Measurements from ENCODE around the gene NMNAT3.

GRCh38 chr3:139647866-139648435 is 29.8 kb downstream of the NMNAT3 start:
- TF ChIP-seq PHF8 (IDR thresholded peaks at IDR 0.05; ENCODE audit: borderline replicate concordance, low read depth) (no peak), CTCF (IDR thresholded peaks at IDR 0.05) (no peak), BCL3 (IDR thresholded peaks at IDR 0.05) (no peak), RNF2 (IDR thresholded peaks at IDR 0.05; ENCODE audit: borderline replicate concordance, low read depth) (no peak), POLR2A (IDR thresholded peaks at IDR 0.05; ENCODE audit: low read length) (no peak), FOSL2 (IDR thresholded peaks at IDR 0.05) (no peak), FOSL2 (CRISPR knock-in tag; IDR thresholded peaks at IDR 0.05) (no peak), POLR2AphosphoS2 (conservative IDR thresholded peaks at IDR 0.05; ENCODE audit: low read length) (no peak), BHLHE40 (IDR thresholded peaks at IDR 0.05; ENCODE audit: low read depth, low read length) (no peak), RAD21 (conservative IDR thresholded peaks at IDR 0.05 in 1 of 2, IDR thresholded peaks at IDR 0.05 in 1 of 2) (no peak), CBX2 (IDR thresholded peaks at IDR 0.05; ENCODE audit: borderline replicate concordance, low read depth) (no peak), NR3C1 (IDR thresholded peaks at IDR 0.05) (no peak)
- TF ChIP-seq, protein P1, sequence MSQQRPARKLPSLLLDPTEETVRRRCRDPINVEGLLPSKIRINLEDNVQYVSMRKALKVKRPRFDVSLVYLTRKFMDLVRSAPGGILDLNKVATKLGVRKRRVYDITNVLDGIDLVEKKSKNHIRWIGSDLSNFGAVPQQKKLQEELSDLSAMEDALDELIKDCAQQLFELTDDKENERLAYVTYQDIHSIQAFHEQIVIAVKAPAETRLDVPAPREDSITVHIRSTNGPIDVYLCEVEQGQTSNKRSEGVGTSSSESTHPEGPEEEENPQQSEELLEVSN (IDR thresholded peaks at IDR 0.05; ENCODE audit: borderline replicate concordance, low read depth), result no peak
- TF ChIP-seq, protein P2, sequence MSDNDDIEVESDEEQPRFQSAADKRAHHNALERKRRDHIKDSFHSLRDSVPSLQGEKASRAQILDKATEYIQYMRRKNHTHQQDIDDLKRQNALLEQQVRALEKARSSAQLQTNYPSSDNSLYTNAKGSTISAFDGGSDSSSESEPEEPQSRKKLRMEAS (IDR thresholded peaks at IDR 0.05), result no peak

Measured in A549 (cell line).